T47D (cell line): ENCODE data around the gene MAML3.
A peak's percentile ranks its signal among the peaks of the same experiment; 100 is the strongest.

ENCODE experiments used
- DNase-seq, 2 experiments: peaks; one replicate each; pipeline versions ENCODE4 v3.0.0 to v3.0.0-alpha.2; 2011 to 2012; ENCODE audit warnings: low read depth in 1 of 2, low spot score in 1 of 2
- JUND ChIP-seq: IDR thresholded peaks from 2 replicates; pipeline ENCODE4 v1.6.1; 2012; ENCODE audit warnings: low read depth
- in situ Hi-C: cut with HindIII; loops from 2 replicates; pipeline ENCODE4 v1.10.0; 2016; ENCODE audit warnings: low sequenced_read_pairs, low pct_unique_long_range_greater_than_20kb

MAML3 gene

GRCh38 chr4:139763205-139763604 is 390.8 kb downstream of the MAML3 start:
- in situ Hi-C loops: no loop called here
- no peak for TF ChIP-seq JUND
- no peak for DNase-seq

GRCh38 chr4:139762720-139763119 is 391.3 kb downstream of the MAML3 start:
- in situ Hi-C loops: no loop called here
- DNase-seq: no peak
- TF ChIP-seq JUND: no peak

DNA sequence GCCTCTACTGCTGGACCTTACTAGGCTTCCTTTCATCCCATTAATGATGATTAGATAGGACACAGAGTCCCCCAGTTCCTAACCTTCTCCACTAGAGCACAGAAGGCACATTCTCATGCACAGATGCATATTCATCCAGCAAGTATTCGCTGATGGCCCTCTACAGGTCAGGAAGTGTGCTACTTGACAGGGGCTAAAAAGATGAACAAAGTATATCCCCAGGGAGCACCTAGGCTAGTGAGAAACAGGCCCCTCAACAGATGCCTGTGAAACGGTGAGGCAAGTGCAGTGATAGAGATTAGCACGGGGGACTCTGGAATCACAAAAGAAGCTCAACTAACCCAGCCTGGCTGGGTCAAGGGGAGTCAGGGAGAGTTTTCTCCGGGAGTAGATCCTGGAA is 392.5 kb downstream of the MAML3 start:
- in situ Hi-C loops: no loop called here
- DNase-seq: peak in 1 of 2 experiments; percentile 30
- no peak for TF ChIP-seq JUND

DNA sequence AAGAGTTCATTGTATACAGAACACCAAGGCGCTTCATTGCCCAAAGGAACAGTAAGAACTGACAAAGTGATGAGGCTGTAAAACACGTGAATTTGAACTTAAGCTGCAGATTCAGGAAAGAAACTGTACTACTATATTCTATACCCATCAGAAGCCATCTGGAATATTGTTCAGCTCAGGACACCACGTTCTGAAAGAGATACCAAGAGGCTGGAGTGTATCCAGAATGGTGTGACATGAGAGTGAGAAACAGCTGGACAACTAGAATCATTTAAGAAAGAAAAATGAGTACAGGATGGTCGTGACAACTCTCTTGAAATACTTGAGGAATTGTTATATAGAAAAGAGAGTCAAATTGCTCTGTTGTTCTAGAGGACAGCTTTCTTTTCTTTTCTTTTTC is 393.4 kb downstream of the MAML3 start:
- in situ Hi-C loops: no loop called here
- TF ChIP-seq JUND: no peak
- DNase-seq: no peak

GRCh38 chr4:139759097-139759496 is 394.9 kb downstream of the MAML3 start:
- in situ Hi-C loops: no loop called here
- no peak for TF ChIP-seq JUND
- no peak for DNase-seq

GRCh38 chr4:139756391-139757180 is 397.4 kb downstream of the MAML3 start:
- no peak for DNase-seq
- TF ChIP-seq JUND: no peak
- in situ Hi-C loops: no loop called here

DNA sequence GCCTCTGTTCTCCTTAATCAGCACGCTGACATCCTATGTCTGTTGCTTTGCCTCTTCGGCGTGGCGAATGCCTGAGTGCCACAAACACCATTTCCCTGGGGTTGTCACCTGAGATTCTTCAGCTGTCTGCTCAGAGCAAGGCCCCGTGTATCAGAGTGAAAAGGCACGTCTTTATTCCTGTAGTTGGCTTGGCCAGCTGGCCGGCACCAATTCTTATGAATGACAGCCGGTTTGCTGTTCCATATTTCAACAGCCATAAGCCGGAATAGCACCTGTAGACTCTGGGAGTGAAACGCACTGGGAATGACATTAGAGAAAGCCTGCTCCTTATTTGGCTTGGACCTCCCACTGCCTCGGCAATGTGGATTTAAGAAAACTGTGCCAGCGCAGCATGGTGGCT is 399.0 kb downstream of the MAML3 start:
- DNase-seq: no peak
- no peak for TF ChIP-seq JUND
- in situ Hi-C loops: no loop called here

DNA sequence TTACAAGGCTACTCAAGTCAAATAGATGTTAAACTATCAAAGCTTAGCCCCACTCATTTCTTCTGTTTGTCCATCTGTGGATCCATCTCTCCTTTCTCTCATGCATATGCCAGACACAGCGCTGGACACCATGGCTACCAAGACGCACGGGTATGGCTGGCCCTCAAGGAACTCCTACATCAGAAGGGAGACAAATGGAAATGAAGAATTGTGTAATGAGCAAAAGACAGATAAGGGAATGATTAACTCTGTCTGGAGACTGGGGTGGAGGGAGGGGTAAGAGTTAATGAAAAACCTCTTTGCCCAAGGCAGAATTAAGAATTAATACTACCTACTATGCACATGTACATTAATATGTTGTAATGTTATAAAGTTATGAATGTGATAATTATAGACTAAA is 400.3 kb downstream of the MAML3 start:
- TF ChIP-seq JUND: no peak
- no peak for DNase-seq
- in situ Hi-C loops: no loop called here

DNA sequence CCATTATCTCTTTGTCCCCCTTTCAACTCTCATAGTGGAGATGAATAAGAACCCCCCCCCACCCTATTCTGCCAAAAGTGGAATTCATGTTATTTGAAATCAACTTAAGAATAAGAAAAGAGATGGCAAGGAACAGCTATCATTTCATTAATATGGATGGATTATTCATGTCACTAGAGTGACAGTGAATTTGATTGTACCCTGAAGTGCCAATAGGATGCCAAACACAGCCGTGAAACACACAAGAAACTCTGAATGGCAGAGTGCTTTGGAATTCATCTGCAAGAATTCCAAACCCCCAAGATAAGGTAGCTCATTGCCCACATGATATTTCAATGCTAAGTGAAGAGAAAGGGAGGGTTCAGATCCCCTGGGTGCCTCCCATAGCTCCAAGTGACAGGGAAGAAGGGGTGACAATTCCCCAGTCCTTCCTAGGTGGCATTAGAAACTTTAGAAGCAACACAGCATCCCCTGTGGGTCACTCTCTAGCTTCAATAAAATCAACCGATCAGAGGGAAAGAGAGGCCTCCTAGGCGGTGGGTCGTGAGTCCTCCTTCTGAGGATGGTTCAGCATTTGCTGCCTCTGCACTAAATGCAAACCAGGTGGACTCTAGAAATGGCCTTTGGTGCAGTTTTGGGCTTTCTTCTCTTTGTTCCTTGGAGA is 404.0 kb downstream of the MAML3 start:
- DNase-seq: no peak
- no peak for TF ChIP-seq JUND
- in situ Hi-C loops: no loop called here

GRCh38 chr4:139749338-139749737 is 404.6 kb downstream of the MAML3 start:
- DNase-seq: no peak
- in situ Hi-C loops: no loop called here
- TF ChIP-seq JUND: no peak

DNA sequence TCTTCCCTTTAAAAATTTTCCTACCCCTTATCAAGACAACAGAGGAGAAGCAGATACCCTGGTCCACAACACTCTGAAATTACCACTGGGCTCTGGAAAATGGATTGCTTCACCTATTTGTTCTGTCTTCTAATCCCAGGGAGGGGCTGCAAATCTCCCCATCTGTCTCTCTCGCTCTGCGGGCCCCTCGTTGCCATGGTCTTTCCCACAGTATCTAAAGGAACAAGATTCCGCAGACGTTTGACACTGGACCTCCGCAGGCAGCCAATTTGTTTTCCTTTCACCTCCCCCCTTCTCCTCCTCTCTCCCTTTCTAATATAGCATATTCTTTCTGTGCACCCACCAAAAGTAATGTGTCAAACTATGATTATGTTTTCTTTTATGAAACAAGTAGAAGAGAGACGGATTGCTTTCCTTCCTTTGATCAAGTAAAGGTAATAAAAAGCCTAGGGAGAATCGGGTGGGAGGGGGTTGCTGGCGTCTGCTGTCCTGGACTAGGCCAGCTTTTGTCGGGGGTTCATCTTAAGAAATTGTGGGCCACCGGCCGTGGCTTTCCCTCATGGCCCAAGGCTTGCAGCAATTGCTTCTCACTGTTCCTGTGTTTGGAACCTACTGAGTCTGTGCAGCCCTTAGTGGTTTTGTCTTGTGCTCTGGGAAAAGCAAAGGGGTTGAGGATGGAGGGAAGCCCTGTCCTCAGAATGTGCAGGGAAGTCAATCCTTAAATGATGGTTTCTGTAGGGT is 407.4 kb downstream of the MAML3 start:
- no peak for DNase-seq
- in situ Hi-C loops: no loop called here
- TF ChIP-seq JUND: no peak

DNA sequence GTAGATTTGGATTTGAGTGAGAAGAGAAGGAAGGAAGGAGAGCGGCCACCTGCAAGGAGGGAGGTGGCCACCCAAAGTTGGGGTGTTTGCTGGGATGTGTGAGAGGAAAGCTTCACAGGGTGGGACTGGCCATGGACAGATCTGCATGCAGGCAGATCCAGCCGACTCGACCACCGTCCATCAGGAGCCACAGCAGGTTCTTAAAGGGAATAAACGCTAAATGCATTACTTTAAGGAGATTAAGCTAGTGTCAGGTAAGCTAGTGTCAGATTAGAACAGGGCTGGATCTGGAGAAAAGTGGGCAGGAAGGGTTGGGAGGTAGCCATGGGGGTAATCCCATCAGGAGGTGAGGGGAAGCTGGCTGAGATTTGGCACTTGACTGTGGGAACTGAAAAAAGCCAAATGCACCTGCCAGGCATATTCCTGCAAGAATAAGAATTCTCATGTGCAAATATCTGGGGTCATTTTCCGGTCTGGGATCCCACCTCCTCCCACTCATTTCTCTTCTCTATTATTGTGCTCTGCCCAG is 408.8 kb downstream of the MAML3 start:
- TF ChIP-seq JUND: no peak
- in situ Hi-C loops: no loop called here
- DNase-seq: no peak

DNA sequence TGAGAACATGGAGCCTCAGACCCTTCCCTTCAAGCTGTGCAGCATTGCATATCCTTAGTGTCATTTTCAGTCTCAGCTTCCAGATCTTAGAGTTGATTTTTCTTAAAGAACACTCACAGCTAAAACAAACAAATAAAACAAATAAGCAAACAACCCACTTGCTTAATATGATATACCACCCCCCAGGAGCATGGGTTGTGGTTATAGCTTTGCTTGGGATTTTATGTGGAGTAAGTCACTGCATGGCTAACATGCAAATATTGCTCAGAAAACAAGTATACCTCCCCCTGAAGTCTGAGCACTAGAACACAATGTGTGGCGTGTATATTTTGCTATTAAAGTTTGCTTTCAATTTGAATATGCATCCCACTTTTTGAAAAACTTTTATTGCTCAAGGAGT is 409.8 kb downstream of the MAML3 start:
- no peak for DNase-seq
- in situ Hi-C loops: no loop called here
- no peak for TF ChIP-seq JUND
